OCI-LY7 (cell line): ENCODE measurements around the gene ACTR2.

ENCODE experiments used
- EZH2phosphoT487 ChIP-seq: fragments of 200-600 bp; sonication (generic); IDR thresholded peaks from 2 replicates; pipeline ENCODE4 v1.6.1; 2018; ENCODE audit warnings: low read depth, borderline replicate concordance, mild to moderate bottlenecking, mixed run types, antibody characterized with exemption, low read length, moderate library complexity, mixed read lengths
- TF ChIP-seq, protein P1 (sequence below): fragments of 200-600 bp; sonication (generic); conservative IDR thresholded peaks from 2 replicates; pipeline ENCODE4 v1.5.1; 2014; ENCODE audit warnings: mild to moderate bottlenecking, antibody characterized with exemption, low read length, moderate library complexity, mixed read lengths

DNA sequence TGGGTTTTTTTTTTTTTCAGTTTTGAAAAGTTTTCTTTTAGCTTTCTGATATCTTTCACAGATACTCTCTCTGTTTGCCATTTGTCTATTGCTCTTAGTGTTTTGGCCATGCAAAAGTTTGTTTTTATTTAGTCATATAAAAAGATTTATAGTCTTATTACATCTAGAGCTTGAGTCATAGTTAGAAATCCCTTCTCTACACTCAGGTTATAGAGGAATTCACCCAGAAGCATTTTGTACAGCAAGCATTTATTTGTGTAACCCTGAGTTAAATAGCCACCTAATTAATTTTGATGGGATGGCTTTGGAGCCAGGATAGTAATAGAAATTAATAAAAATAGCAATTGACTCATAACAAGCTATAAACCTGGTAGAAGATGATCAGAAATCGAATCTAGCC, 35.6 kb downstream of the ACTR2 start:
- TF ChIP-seq, protein P1, sequence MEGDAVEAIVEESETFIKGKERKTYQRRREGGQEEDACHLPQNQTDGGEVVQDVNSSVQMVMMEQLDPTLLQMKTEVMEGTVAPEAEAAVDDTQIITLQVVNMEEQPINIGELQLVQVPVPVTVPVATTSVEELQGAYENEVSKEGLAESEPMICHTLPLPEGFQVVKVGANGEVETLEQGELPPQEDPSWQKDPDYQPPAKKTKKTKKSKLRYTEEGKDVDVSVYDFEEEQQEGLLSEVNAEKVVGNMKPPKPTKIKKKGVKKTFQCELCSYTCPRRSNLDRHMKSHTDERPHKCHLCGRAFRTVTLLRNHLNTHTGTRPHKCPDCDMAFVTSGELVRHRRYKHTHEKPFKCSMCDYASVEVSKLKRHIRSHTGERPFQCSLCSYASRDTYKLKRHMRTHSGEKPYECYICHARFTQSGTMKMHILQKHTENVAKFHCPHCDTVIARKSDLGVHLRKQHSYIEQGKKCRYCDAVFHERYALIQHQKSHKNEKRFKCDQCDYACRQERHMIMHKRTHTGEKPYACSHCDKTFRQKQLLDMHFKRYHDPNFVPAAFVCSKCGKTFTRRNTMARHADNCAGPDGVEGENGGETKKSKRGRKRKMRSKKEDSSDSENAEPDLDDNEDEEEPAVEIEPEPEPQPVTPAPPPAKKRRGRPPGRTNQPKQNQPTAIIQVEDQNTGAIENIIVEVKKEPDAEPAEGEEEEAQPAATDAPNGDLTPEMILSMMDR: no peak
- no peak for TF ChIP-seq EZH2phosphoT487
